AG09309 (cell line): ENCODE data around the gene ROBO4.

ENCODE experiments used
- DNase-seq: peaks from one replicate; pipeline ENCODE4 v3.0.0-alpha.2; 2010; ENCODE audit warnings: low read depth
- H3K4me3 ChIP-seq: 2 replicates; pipeline ENCODE4 v1.5.1; 2011; ENCODE audit warnings: mild to moderate bottlenecking, low read depth, low read length, moderate library complexity; ENCODE audit not compliant: control insufficient read depth
- TF ChIP-seq, protein P1 (sequence below): IDR thresholded peaks from 2 replicates; pipeline ENCODE4 v1.5.1; 2011; ENCODE audit warnings: mild to moderate bottlenecking, low read depth, low read length, inconsistent platforms; ENCODE audit not compliant: insufficient read depth, control insufficient read depth; ENCODE audit errors: missing control alignments

Gene ROBO4

DNA sequence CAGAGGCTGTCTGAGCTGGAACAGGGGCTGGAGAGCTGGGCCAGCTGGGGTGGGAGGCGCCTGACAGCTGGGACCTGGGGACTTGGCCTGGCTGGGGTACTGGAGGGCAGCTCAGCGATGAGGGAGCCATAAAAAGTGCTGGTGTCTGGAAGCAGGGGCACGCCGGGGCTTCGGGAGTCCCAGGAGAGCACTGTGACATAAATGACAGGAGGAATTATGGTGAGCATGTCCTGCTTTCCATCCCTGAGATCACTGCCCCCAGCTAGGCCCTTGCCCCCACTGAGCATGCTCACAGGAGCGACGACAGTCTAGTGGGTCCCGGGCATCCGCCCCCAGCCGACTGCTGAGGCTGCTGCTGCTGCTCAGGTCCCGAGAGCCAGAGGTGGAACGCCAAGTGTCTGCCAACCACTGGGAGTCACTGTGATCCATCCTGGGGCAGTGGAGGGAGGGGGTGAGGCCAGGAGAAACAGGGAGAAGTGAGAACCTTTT lies 6.2 kb downstream of the ROBO4 start:
- no peak for DNase-seq
- H3K4me3 ChIP-seq: no peak overlapping the region
- TF ChIP-seq, protein P1, sequence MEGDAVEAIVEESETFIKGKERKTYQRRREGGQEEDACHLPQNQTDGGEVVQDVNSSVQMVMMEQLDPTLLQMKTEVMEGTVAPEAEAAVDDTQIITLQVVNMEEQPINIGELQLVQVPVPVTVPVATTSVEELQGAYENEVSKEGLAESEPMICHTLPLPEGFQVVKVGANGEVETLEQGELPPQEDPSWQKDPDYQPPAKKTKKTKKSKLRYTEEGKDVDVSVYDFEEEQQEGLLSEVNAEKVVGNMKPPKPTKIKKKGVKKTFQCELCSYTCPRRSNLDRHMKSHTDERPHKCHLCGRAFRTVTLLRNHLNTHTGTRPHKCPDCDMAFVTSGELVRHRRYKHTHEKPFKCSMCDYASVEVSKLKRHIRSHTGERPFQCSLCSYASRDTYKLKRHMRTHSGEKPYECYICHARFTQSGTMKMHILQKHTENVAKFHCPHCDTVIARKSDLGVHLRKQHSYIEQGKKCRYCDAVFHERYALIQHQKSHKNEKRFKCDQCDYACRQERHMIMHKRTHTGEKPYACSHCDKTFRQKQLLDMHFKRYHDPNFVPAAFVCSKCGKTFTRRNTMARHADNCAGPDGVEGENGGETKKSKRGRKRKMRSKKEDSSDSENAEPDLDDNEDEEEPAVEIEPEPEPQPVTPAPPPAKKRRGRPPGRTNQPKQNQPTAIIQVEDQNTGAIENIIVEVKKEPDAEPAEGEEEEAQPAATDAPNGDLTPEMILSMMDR: peak; percentile 12

GRCh38 chr11:124890683-124891372 lies 6.8 kb downstream of the ROBO4 start:
- H3K4me3 ChIP-seq: no peak overlapping the region
- TF ChIP-seq, protein P1: no peak
- DNase-seq: no peak

DNA sequence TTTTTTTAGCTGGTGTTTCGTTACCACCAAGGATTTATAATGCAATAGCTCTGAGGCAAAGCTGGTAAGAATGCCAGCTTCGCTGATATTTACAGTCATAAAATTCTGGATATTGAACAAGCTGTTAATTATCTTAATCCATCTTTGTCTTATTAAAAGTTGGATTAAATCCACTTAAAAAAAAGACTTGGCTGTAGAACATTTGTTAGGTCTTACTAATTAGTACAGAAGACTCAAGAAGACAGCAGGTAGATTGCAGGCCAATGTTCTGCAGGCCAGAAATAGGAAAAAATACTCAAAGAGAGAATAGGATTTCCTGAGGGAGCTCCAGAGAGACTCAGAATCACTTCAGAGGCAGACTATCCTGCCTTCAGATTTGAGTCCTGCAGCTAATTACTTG lies 7.5 kb downstream of the ROBO4 start:
- no peak for DNase-seq
- TF ChIP-seq, protein P1: no peak
- no peak overlapping the region for H3K4me3 ChIP-seq

DNA sequence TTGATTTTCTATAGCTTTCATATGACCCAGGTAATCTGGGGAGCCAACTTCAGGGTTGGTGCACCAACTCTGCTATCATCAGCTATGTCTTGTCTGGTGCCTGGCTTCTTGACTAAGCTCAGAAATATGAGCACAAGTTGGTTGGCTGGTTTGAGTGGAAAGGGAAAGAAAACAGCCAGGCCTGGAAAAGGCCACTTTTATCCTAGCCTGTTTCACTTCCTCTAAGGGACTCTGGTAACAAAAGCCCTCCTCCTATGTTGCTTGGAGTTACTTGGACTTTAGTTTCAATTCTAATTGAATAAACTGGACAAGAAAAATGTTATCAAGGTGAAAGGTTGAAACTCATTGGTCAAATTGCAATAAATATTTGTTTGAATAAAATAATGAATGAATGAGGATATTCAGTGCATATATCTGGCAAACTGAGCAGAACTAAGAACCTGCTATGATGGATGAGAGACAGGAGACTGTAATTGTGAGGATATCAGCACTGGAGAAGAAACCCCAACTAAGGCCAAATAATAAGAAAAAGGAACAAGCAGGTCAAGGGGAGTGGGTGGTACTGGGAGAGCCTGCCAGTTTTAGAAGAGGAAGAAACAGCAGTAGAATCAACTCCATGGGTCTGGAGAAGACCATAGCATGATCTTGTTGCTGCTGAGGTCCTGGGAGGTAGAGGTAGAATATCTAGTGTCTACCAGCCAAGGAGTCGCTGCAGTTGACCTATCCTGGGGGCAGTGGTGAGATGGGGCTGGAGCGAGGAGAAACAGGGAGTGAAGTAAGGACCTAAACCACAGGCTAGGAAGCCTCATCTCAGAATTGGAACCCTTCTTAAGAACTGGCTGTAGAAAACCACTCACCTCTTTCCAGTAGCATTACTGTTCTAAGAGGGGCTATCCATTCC lies 8.2 kb downstream of the ROBO4 start:
- no peak overlapping the region for H3K4me3 ChIP-seq
- TF ChIP-seq, protein P1: no peak
- no peak for DNase-seq

GRCh38 chr11:124887667-124888013 lies 10.0 kb downstream of the ROBO4 start:
- no peak for DNase-seq
- no peak overlapping the region for H3K4me3 ChIP-seq
- TF ChIP-seq, protein P1: no peak

GRCh38 chr11:124886978-124887666 lies 10.5 kb downstream of the ROBO4 start:
- H3K4me3 ChIP-seq: no peak overlapping the region
- DNase-seq: no peak
- TF ChIP-seq, protein P1: no peak
